HCT116 (cell line): Measurements from ENCODE around the gene TSPEAR. TPM values are rescaled to one million over a fixed set of nuclear protein-coding genes. Genes with fewer than 3 reads are reported as not detected.

Experiments
- ATAC-seq: fragments of 200-7000 bp; cut with Tn5 transposase; 2 replicates; pipeline ENCODE4 v1.9.1; 2020; ENCODE audit warnings: mild to moderate bottlenecking, moderate library complexity
- BruUV-seq: library from RNA; stranded (reverse); fragments of 400-500 nt; replicated peaks from 2 replicates; lab custom pipeline; 2021; lab: Mats Ljungman, UMichigan
- CTCF ChIA-PET: fragments of 300-600 bp; sonication (Branson Sonifier 250); formaldehyde crosslinking; loops from one replicate; lab custom pipeline; 2021; ENCODE audit warnings: antibody characterized with exemption; lab: Charles Lee
- POLR2A ChIA-PET: fragments of 300-600, 350-600 bp; sonication (Branson Sonifier 250); formaldehyde crosslinking; loops from one replicate; lab custom pipeline; 2021; ENCODE audit warnings: antibody characterized with exemption; lab: Charles Lee
- RAD21 ChIA-PET, 2 experiments: fragments of 300-600 bp; sonication (Branson Sonifier 250); formaldehyde crosslinking; loops; one replicate each; lab custom pipeline; 2023; ENCODE audit warnings: low total read pairs in 2 of 2; ENCODE audit not compliant: uncharacterized antibody in 2 of 2, unreplicated experiment in 2 of 2, low non-redundant PET in 1 of 2; lab: Charles Lee
- DNase-seq: peaks from one replicate; pipeline ENCODE4 v3.0.0-alpha.2; 2010; ENCODE audit warnings: low read depth, low spot score
- H2AFZ ChIP-seq: fragments of 200-600 bp; shearing (Covaris generic), sonication (generic); 2 replicates; pipeline ENCODE4 v1.6.1; 2017; ENCODE audit warnings: low read depth, mixed run types, mixed read lengths, antibody characterized with exemption, low read length; ENCODE audit not compliant: poor library complexity, severe bottlenecking
- H3K27ac ChIP-seq: 2 replicates; pipeline ENCODE4 v1.5.1; 2012; ENCODE audit warnings: low read depth, low read length
- H3K27me3 ChIP-seq: fragments of 200-600 bp; sonication (generic); 2 replicates; pipeline ENCODE4 v1.6.1; 2016; ENCODE audit warnings: mixed run types, low read length, mixed read lengths; ENCODE audit not compliant: insufficient read depth
- H3K36me3 ChIP-seq, 2 experiments: fragments of 200-500 bp in 1 of 2; fragments of 200-600 bp in 1 of 2; sonication (Bioruptor generic) in 1 of 2; sonication (generic) in 1 of 2; 2 replicates each; pipeline versions ENCODE4 v1.5.1 to v1.6.1; 2014 to 2016; ENCODE audit warnings: low read length in 2 of 2, inconsistent platforms in 1 of 2, mixed read lengths in 1 of 2, mixed run types in 1 of 2; ENCODE audit not compliant: insufficient read depth in 2 of 2, control insufficient read depth in 1 of 2
- H3K4me1 ChIP-seq, 2 experiments: fragments of 200-600 bp in 1 of 2; sonication (generic) in 1 of 2; 2 replicates each; pipeline versions ENCODE4 v1.5.1 to v1.6.1; 2012 to 2017; ENCODE audit warnings: low read length in 2 of 2, inconsistent platforms in 1 of 2, mild to moderate bottlenecking in 1 of 2, mixed read lengths in 1 of 2, mixed run types in 1 of 2, moderate library complexity in 1 of 2; ENCODE audit not compliant: insufficient read depth in 2 of 2, control insufficient read depth in 1 of 2
- H3K4me2 ChIP-seq: fragments of 200-600 bp; sonication (generic); 2 replicates; pipeline ENCODE4 v1.6.1; 2017; ENCODE audit warnings: mixed run types, low read length, mixed read lengths
- H3K4me3 ChIP-seq, 2 experiments: fragments of 200-600 bp in 1 of 2; sonication (generic) in 1 of 2; replicated peaks in 1 of 2; 2 replicates each; pipeline ENCODE4 v1.5.1; 2011 to 2016; ENCODE audit warnings: low read length in 2 of 2, control low read depth in 1 of 2, low read depth in 1 of 2, mild to moderate bottlenecking in 1 of 2, mixed read lengths in 1 of 2, mixed run types in 1 of 2
- H3K79me2 ChIP-seq: fragments of 200-600 bp; sonication (generic); 2 replicates; pipeline ENCODE4 v1.6.1; 2017; ENCODE audit warnings: mild to moderate bottlenecking, mixed run types, low read length, moderate library complexity, mixed read lengths; ENCODE audit not compliant: insufficient read depth
- H3K9ac ChIP-seq: fragments of 200-600 bp; sonication (generic); 2 replicates; pipeline ENCODE4 v1.6.1; 2016; ENCODE audit warnings: low read length, mixed read lengths
- H3K9me2 ChIP-seq: fragments of 200-600 bp; sonication (generic), shearing (Covaris generic); 2 replicates; pipeline ENCODE4 v1.6.1; 2017; ENCODE audit warnings: mixed run types, mild to moderate bottlenecking, moderate library complexity; ENCODE audit not compliant: insufficient read depth
- H3K9me3 ChIP-seq, 2 experiments: fragments of 200-500 bp in 1 of 2; fragments of 200-600 bp in 1 of 2; sonication (Bioruptor generic) in 1 of 2; sonication (generic) in 1 of 2; 2 replicates each; pipeline ENCODE4 v1.6.1; 2014 to 2017; ENCODE audit warnings: low read length in 2 of 2, mixed read lengths in 2 of 2, inconsistent platforms in 1 of 2, low read depth in 1 of 2, mild to moderate bottlenecking in 1 of 2, mixed run types in 1 of 2, moderate library complexity in 1 of 2; ENCODE audit not compliant: control insufficient read depth in 1 of 2, insufficient read depth in 1 of 2
- H4K20me1 ChIP-seq: fragments of 200-600 bp; sonication (generic), shearing (Covaris generic); 2 replicates; pipeline ENCODE4 v1.6.1; 2017; ENCODE audit warnings: mixed run types, mild to moderate bottlenecking, moderate library complexity; ENCODE audit not compliant: insufficient read depth
- CEBPB ChIP-seq: IDR thresholded peaks from 2 replicates; pipeline ENCODE4 v1.6.1; 2012; ENCODE audit warnings: low read depth
- EGR1 ChIP-seq: IDR thresholded peaks from 2 replicates; pipeline ENCODE4 v1.6.1; 2012; ENCODE audit warnings: low read depth
- ELF1 ChIP-seq: IDR thresholded peaks from 2 replicates; pipeline ENCODE4 v1.6.1; 2012; ENCODE audit warnings: low read depth, borderline replicate concordance
- JUND ChIP-seq: IDR thresholded peaks from 2 replicates; pipeline ENCODE4 v1.6.1; 2012
- SP1 ChIP-seq: IDR thresholded peaks from 2 replicates; pipeline ENCODE4 v1.6.1; 2012; ENCODE audit warnings: low read depth
- TCF7L2 ChIP-seq: IDR thresholded peaks from 2 replicates; pipeline ENCODE4 v1.7.0; 2011; ENCODE audit warnings: borderline replicate concordance, inconsistent platforms; ENCODE audit not compliant: insufficient read depth, insufficient read length; ENCODE audit errors: extremely low read depth
- YY1 ChIP-seq: IDR thresholded peaks from 2 replicates; pipeline ENCODE4 v1.6.1; 2011; ENCODE audit warnings: low read length, low read depth, moderate library complexity, mild to moderate bottlenecking; ENCODE audit not compliant: insufficient replicate concordance; ENCODE audit errors: extremely low read depth
- ZNF274 ChIP-seq: fragments of 200-500 bp; sonication (Bioruptor generic); IDR thresholded peaks from 2 replicates; pipeline ENCODE4 v1.6.1; 2014; ENCODE audit warnings: mild to moderate bottlenecking, low read depth, low read length, inconsistent platforms
- intact Hi-C: fragments of 100-400 bp; cut with micrococcal nuclease; formaldehyde crosslinking; loops from 2 replicates; pipeline ENCODE4 v1.10.0; 2022
- total RNA-seq: library from RNA; stranded (reverse); gene quantifications from one replicate; pipeline ENCODE4 v1.2.1, GENCODE V29; 2021; ENCODE audit not compliant: unreplicated experiment
- TF ChIP-seq, protein P1 (sequence below): IDR thresholded peaks from 2 replicates; pipeline ENCODE4 v1.6.1; 2012
- TF ChIP-seq, protein P2 (sequence below): IDR thresholded peaks from 2 replicates; pipeline ENCODE4 v1.6.1; 2011; ENCODE audit warnings: mild to moderate bottlenecking, low read length, moderate library complexity; ENCODE audit not compliant: insufficient replicate concordance; ENCODE audit errors: extremely low read depth

The TSPEAR gene
- total RNA-seq, 1 experiment from 2014 or later, result not detected

DNA sequence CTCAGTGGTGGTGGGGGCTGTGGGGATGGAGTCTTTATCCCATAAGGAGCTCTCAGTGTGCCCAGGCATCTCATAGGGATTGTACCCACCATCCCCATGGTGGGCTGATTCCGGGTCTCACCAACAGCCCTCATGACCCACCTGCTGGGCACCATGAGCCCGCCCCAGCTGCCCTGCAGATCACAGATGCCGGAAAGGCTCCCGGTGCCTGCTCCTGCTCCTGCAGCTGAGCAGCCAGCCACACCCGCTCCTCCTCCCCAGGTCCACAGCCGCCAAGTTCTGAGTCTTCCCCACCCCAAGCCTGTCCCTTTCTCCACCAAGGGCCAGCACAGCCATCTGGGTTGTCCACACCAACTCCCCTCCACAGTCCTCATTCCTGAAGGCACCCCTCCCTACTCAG is 15.5 kb upstream of the TSPEAR start:
- Histone ChIP-seq H3K27me3 (no peaks in the 10 kb centered on the region), H2AFZ (no peak overlapping the region), H3K9me2 (no peaks in the 10 kb centered on the region), H3K79me2 (no peaks in the 10 kb centered on the region), H3K4me2 (no peak overlapping the region), H4K20me1 (no peaks in the 10 kb centered on the region), H3K9ac (no peak overlapping the region), H3K4me3 (no peak overlapping the region), H3K4me1 (no peaks in the 10 kb centered on the region), H3K9me3 (no peaks in the 10 kb centered on the region), H3K36me3 (no peaks in the 10 kb centered on the region), H3K27ac (no peak overlapping the region)
- no peak for ATAC-seq
- ChIA-PET RAD21 (no interaction called here), CTCF (no interaction called here), POLR2A (no interaction called here)
- intact Hi-C loops, result no loop called here
- BruUV-seq, result no TSS peak
- TF ChIP-seq YY1 (no peak), SP1 (no peak), JUND (no peak)
- DNase-seq, result no peak

DNA sequence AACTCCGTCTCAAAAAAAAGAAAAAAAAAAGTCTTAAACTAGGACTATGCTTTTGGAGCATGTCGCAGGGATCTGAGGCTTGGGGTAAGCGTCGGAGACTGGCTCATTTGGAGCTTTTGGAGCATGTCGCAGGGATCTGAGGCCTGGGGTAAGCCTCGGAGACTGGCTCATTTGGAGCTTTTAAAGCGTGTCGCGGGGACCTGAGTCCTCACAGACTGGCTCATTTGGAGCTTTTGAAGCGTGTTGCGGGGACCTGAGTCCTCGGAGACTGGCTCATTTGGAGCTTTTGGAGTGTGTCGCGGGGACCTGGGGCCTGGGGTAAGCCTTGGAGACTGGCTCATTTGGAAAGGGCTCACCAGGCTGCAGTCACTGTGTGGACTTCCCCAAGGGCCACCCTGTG is 13.6 kb upstream of the TSPEAR start:
- Histone ChIP-seq H3K4me2 (no peak overlapping the region), H3K4me3 (no peak overlapping the region), H3K9me2 (no peaks in the 10 kb centered on the region), H2AFZ (no peak overlapping the region), H3K36me3 (no peaks in the 10 kb centered on the region), H4K20me1 (no peaks in the 10 kb centered on the region), H3K9me3 (no peaks in the 10 kb centered on the region), H3K27ac (no peak overlapping the region), H3K27me3 (no peaks in the 10 kb centered on the region), H3K9ac (no peak overlapping the region), H3K4me1 (no peaks in the 10 kb centered on the region), H3K79me2 (no peaks in the 10 kb centered on the region)
- intact Hi-C loops, result no loop called here
- ChIA-PET RAD21 (no interaction called here), POLR2A (no interaction called here), CTCF (no interaction called here)
- no peak for ATAC-seq
- no peak for TF ChIP-seq CEBPB
- TF ChIP-seq EGR1, result no peak
- TF ChIP-seq YY1, result no peak
- TF ChIP-seq ELF1, result no peak
- TF ChIP-seq, protein P1, sequence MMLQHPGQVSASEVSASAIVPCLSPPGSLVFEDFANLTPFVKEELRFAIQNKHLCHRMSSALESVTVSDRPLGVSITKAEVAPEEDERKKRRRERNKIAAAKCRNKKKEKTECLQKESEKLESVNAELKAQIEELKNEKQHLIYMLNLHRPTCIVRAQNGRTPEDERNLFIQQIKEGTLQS, result no peak
- TF ChIP-seq ZNF274, result no peak
- TF ChIP-seq, protein P2, sequence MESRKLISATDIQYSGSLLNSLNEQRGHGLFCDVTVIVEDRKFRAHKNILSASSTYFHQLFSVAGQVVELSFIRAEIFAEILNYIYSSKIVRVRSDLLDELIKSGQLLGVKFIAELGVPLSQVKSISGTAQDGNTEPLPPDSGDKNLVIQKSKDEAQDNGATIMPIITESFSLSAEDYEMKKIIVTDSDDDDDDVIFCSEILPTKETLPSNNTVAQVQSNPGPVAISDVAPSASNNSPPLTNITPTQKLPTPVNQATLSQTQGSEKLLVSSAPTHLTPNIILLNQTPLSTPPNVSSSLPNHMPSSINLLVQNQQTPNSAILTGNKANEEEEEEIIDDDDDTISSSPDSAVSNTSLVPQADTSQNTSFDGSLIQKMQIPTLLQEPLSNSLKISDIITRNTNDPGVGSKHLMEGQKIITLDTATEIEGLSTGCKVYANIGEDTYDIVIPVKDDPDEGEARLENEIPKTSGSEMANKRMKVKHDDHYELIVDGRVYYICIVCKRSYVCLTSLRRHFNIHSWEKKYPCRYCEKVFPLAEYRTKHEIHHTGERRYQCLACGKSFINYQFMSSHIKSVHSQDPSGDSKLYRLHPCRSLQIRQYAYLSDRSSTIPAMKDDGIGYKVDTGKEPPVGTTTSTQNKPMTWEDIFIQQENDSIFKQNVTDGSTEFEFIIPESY, result no peak
- no peak for TF ChIP-seq TCF7L2
- BruUV-seq, result no TSS peak
- no peak for DNase-seq
